A549 (cell line): ENCODE measurements around the gene GPX2. TPM values are rescaled to one million over a fixed set of nuclear protein-coding genes. Genes with fewer than 3 reads are reported as not detected.

ENCODE experiments used
- ATAC-seq, 2 experiments: fragments of 200-7000 bp in 1 of 2; fragments of >200 bp in 1 of 2; cut with Nextera tagmentation in 1 of 2; cut with Tn5 transposase in 1 of 2; 3 replicates each; pipeline versions ENCODE4 v1.8.0 to v1.9.1; 2018 to 2020; ENCODE audit warnings: mild to moderate bottlenecking in 1 of 2, moderate library complexity in 1 of 2
- CTCF ChIA-PET: fragments of 300-600 bp; sonication (Branson Sonifier 250); formaldehyde crosslinking; extraction: SDS; loops from one replicate; lab custom pipeline; 2021; ENCODE audit warnings: antibody characterized with exemption, inconsistent platforms; lab: Yijun Ruan, JAX
- POLR2A ChIA-PET: fragments of 350-600 bp; formaldehyde crosslinking; extraction: SDS; loops from one replicate; lab custom pipeline; 2021; ENCODE audit warnings: antibody characterized with exemption, inconsistent platforms; lab: Yijun Ruan, JAX
- DNase-seq, 2 experiments: peaks; one replicate each; pipeline versions ENCODE4 v3.0.0 to v3.0.0-alpha.2; 2011 to 2016; ENCODE audit warnings: low read depth in 1 of 2, low spot score in 1 of 2
- FAIRE-seq: peaks from 2 replicates; lab custom pipeline; 2011; peaks lifted over from hg19 to GRCh38; lab: Jason Lieb, UNC
- H3K27ac ChIP-seq, 2 experiments: fragments of >200 bp; sonication (Bioruptor Twin); formaldehyde crosslinking; 3 replicates each; pipeline ENCODE4 v1.5.1; 2016 to 2017
- H3K4me1 ChIP-seq: fragments of >200 bp; sonication (Bioruptor Twin); formaldehyde crosslinking; 3 replicates; pipeline ENCODE4 v1.6.1; 2016
- H3K4me2 ChIP-seq: fragments of >200 bp; sonication (Bioruptor Twin); formaldehyde crosslinking; 3 replicates; pipeline ENCODE4 v1.6.1; 2016
- H3K4me3 ChIP-seq: fragments of >200 bp; sonication (Bioruptor Twin); formaldehyde crosslinking; 3 replicates; pipeline ENCODE4 v1.5.1; 2016
- H3K9me3 ChIP-seq: fragments of >200 bp; sonication (Bioruptor Twin); formaldehyde crosslinking; 3 replicates; pipeline ENCODE4 v1.6.1; 2016
- EHMT2 ChIP-seq: fragments of 200-600 bp; sonication (generic); IDR thresholded peaks from 2 replicates; pipeline ENCODE4 v1.6.1; 2016; ENCODE audit warnings: antibody characterized with exemption, low read depth, mild to moderate bottlenecking, moderate library complexity
- ESRRA ChIP-seq: fragments of 150-350 bp; IDR thresholded peaks from 2 replicates; pipeline ENCODE4 v1.6.1; 2014; ENCODE audit warnings: mild to moderate bottlenecking, low read length, borderline replicate concordance
- FOSB ChIP-seq: fragments of 250-450 bp; sonication (Bioruptor Pico); IDR thresholded peaks from 2 replicates; pipeline ENCODE4 v1.5.0; 2020; ENCODE audit warnings: mild to moderate bottlenecking, moderate library complexity
- HOXB13 ChIP-seq: fragments of 250-450 bp; sonication (Bioruptor Pico); IDR thresholded peaks from 2 replicates; pipeline ENCODE4 v1.5.0; 2020; ENCODE audit warnings: low read depth, mild to moderate bottlenecking, moderate library complexity
- JUN ChIP-seq, 2 experiments: fragments of >200 bp; sonication (Bioruptor Twin); formaldehyde crosslinking; IDR thresholded peaks; 2 replicates in 1 of 2; 3 replicates in 1 of 2; pipeline ENCODE4 v1.6.1; 2016 to 2017
- JUNB ChIP-seq: fragments of >200 bp; sonication (Bioruptor Twin); formaldehyde crosslinking; IDR thresholded peaks from 2 replicates; pipeline ENCODE4 v1.6.1; 2016
- MAFK ChIP-seq: fragments of 450-650 bp; IDR thresholded peaks from 2 replicates; pipeline ENCODE4 v1.6.1; 2014; ENCODE audit not compliant: partially characterized antibody
- MAZ ChIP-seq: fragments of 150-350 bp; IDR thresholded peaks from 2 replicates; pipeline ENCODE4 v1.6.1; 2014; ENCODE audit warnings: antibody characterized with exemption, low read depth, low read length, borderline replicate concordance
- MYC ChIP-seq: IDR thresholded peaks from 2 replicates; pipeline ENCODE4 v1.6.1; 2012; ENCODE audit warnings: mild to moderate bottlenecking, inconsistent platforms, low read length, improper control_type of control experiment, borderline replicate concordance
- NR3C1 ChIP-seq: fragments of >200 bp; sonication (Bioruptor Twin); formaldehyde crosslinking; IDR thresholded peaks from 3 replicates; pipeline ENCODE4 v1.6.1; 2017
- POLR2A ChIP-seq: IDR thresholded peaks from 2 replicates; pipeline ENCODE4 v1.6.1; 2012; ENCODE audit warnings: mild to moderate bottlenecking, low read length
- POLR2AphosphoS2 ChIP-seq: conservative IDR thresholded peaks from 2 replicates; pipeline ENCODE4 v1.6.1; 2012; ENCODE audit warnings: low read length, improper control_type of control experiment, inconsistent platforms
- RAD21 ChIP-seq, 2 experiments: fragments of >200 bp in 1 of 2; sonication (Bioruptor Twin) in 1 of 2; formaldehyde crosslinking in 1 of 2; IDR thresholded peaks in 1 of 2; conservative IDR thresholded peaks in 1 of 2; 2 replicates in 1 of 2; 3 replicates in 1 of 2; pipeline ENCODE4 v1.6.1; 2012 to 2018; ENCODE audit warnings: inconsistent platforms in 1 of 2
- RFX5 ChIP-seq: fragments of 450-650 bp; IDR thresholded peaks from 2 replicates; pipeline ENCODE4 v1.7.1; 2014; ENCODE audit warnings: antibody characterized with exemption, mild to moderate bottlenecking, moderate library complexity
- SMC3 ChIP-seq: fragments of >200 bp; sonication (Bioruptor Twin); formaldehyde crosslinking; IDR thresholded peaks from 3 replicates; pipeline ENCODE4 v1.6.1; 2018; ENCODE audit warnings: inconsistent platforms
- SREBF2 ChIP-seq: fragments of 450-650 bp; IDR thresholded peaks from 2 replicates; pipeline ENCODE4 v1.6.1; 2014; ENCODE audit warnings: mild to moderate bottlenecking, moderate library complexity
- TFCP2L1 ChIP-seq: fragments of 250-450 bp; sonication (Bioruptor Pico); IDR thresholded peaks from 2 replicates; pipeline ENCODE4 v1.5.0; 2021; ENCODE audit warnings: mild to moderate bottlenecking
- TP53 ChIP-seq: fragments of 250-450 bp; sonication (Bioruptor Pico); IDR thresholded peaks from 2 replicates; pipeline ENCODE4 v1.5.0; 2021; ENCODE audit warnings: mild to moderate bottlenecking, moderate library complexity
- ZC3H11A ChIP-seq: fragments of 450-650 bp; IDR thresholded peaks from 2 replicates; pipeline ENCODE4 v1.6.1; 2014; ENCODE audit warnings: antibody characterized with exemption, mild to moderate bottlenecking
- ZNF302 ChIP-seq: fragments of 250-450 bp; sonication (Bioruptor Pico); IDR thresholded peaks from 2 replicates; pipeline ENCODE4 v1.9.0; 2021; ENCODE audit warnings: inconsistent platforms, mild to moderate bottlenecking, moderate library complexity
- WGBS: methylation state at CpG from one replicate; pipeline ENCODE4 v1.1.6; 2017; ENCODE audit errors: missing lambda C conversion rate; 5-methylcytosine and 5-hydroxymethylcytosine counted together
- polyA plus RNA-seq, 4 experiments: library from polyadenylated mRNA; depleted of rRNA in 3 of 4; stranded (reverse); fragments of >200 nt; fragmentation: RNase III in 1 of 4; extraction: RNeasy Plus Mini Kit Qiagen cat#74134 plus additional on column Dnase treatment in 1 of 4; gene quantifications; 2 replicates in 3 of 4; 3 replicates in 1 of 4; pipeline ENCODE4 v1.2.3, GENCODE V29; 2011 to 2017
- TF ChIP-seq, protein P1 (sequence below): fragments of >200 bp; sonication (Bioruptor Twin); formaldehyde crosslinking; IDR thresholded peaks from 2 replicates; pipeline ENCODE4 v1.6.1; 2016
- TF ChIP-seq, protein P2 (sequence below): fragments of 250-450 bp; sonication (Bioruptor Pico); IDR thresholded peaks from 2 replicates; pipeline ENCODE4 v1.5.0; 2021; ENCODE audit warnings: mild to moderate bottlenecking, moderate library complexity, borderline replicate concordance
- TF ChIP-seq, protein P3 (sequence below): fragments of 250-450 bp; sonication (Bioruptor Pico); IDR thresholded peaks from 2 replicates; pipeline ENCODE4 v1.5.0; 2020; ENCODE audit warnings: low read depth, mild to moderate bottlenecking, moderate library complexity
- TF ChIP-seq, protein P4 (sequence below): fragments of 150-350 bp; IDR thresholded peaks from 2 replicates; pipeline ENCODE4 v1.6.1; 2014; ENCODE audit warnings: low read depth, mild to moderate bottlenecking, low read length
- TF ChIP-seq, protein P5 (sequence below): fragments of 200-600 bp; sonication (generic); IDR thresholded peaks from 2 replicates; pipeline ENCODE4 v1.6.1; 2016; ENCODE audit warnings: antibody characterized with exemption, mild to moderate bottlenecking, moderate library complexity

GPX2 gene
- polyA plus RNA-seq, 2 of the 4 experiments (the other 2 are of a cell fraction) = 382 to 876 TPM

DNA sequence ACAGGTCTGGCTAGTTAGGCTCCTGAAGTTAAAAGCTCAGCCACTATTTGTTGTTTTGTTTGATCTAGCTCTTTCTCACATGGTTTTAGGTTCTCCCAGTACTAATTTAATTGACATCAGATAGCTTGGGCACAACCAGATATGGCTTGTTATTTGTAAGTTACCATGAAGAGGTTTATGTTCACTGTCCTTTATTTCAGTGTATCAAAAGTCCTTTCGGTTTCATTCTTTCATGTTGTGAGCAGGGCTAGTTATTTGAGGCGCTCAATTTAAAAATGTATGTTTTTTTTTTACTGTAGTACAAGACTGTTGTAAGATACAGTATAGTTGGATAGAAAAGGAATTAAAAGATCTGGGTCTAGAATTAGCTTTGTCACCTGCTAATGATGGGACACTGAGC is 7.0 kb downstream of the GPX2 start:
- no peaks in the 10 kb centered on the region for H3K9me3 ChIP-seq
- DNase-seq (no peak), FAIRE-seq (no peak), ATAC-seq (no peak)
- ChIA-PET POLR2A (interaction anchor here (1.5 kb wide), 1 partner anchor 51 kb away, joined by 4 read pairs; the partner anchor contains the start of gene FNTB), CTCF (interaction anchor here (0.7 to 2.7 kb wide), 6 partner anchors 11 to 591 kb away, joined by 3 to 11 read pairs (median 4); no protein-coding TSS in a partner anchor)
- TF ChIP-seq MYC = no peak
- peaks cover 45% of the 10 kb centered on the region for H3K4me1 ChIP-seq
- no peak overlapping the region for H3K27ac ChIP-seq
- H3K4me2 ChIP-seq = no peak overlapping the region
- 91% methylated on average over 2 of the region's 2 CpGs for WGBS
- H3K4me3 ChIP-seq = no peak overlapping the region

DNA sequence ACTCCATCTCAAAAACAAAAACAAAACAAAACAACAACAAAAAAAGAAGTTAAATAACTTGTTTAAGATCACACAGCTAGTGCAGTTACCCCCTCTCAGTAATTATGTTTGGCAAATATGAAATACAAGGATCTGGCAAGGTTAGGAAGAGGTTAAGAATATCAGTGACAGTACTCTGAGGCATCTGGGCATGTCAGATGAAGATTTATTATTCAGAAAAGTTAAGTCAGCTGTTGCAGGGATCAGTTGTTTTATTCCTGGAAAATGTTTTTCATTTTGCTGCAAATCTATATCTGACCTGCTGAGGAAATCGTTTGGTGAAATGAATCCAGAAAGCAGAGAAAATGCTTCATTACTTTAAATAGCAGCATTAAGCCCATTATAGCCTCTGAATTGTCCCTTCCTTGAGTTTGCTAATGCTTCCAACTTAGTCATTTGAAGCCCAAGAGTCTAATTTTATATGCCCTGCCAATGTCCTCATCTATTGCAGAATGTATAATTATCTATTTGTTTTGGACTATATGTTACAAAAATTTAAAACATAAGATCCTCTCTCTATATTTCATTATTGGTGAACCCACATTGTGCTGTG is 8.1 kb downstream of the GPX2 start:
- no peak overlapping the region for H3K4me3 ChIP-seq
- TF ChIP-seq SMC3 (no peak), FOSB (CRISPR knock-in tag) (no peak), NR3C1 (no peak), TFCP2L1 (CRISPR knock-in tag) (no peak), MAFK (no peak), ESRRA (no peak), JUN (IDR thresholded peaks at IDR 0.05) (no peak), MAZ (no peak), RAD21 (conservative IDR thresholded peaks at IDR 0.05 in 1 of 2, IDR thresholded peaks at IDR 0.05 in 1 of 2) (no peak), EHMT2 (no peak), POLR2AphosphoS2 (no peak), HOXB13 (CRISPR knock-in tag) (no peak)
- TF ChIP-seq, protein P1, sequence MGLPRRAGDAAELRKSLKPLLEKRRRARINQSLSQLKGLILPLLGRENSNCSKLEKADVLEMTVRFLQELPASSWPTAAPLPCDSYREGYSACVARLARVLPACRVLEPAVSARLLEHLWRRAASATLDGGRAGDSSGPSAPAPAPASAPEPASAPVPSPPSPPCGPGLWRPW = no peak
- no peaks in the 10 kb centered on the region for H3K9me3 ChIP-seq
- POLR2A ChIA-PET = interaction anchor here (1.2 kb wide), 1 partner anchor 20 kb away, joined by 4 read pairs; no protein-coding TSS in a partner anchor
- FAIRE-seq = no peak
- H3K4me1 ChIP-seq = peaks cover 34% of the 10 kb centered on the region
- no peak overlapping the region for H3K27ac ChIP-seq
- DNase-seq = no peak
- ATAC-seq = no peak
- H3K4me2 ChIP-seq = no peak overlapping the region
- CTCF ChIA-PET = interaction anchor here (0.8 kb wide), 1 partner anchor 46 kb away, joined by 3 read pairs; no protein-coding TSS in a partner anchor
- 71% methylated on average over 1 of the region's 1 CpG for WGBS

DNA sequence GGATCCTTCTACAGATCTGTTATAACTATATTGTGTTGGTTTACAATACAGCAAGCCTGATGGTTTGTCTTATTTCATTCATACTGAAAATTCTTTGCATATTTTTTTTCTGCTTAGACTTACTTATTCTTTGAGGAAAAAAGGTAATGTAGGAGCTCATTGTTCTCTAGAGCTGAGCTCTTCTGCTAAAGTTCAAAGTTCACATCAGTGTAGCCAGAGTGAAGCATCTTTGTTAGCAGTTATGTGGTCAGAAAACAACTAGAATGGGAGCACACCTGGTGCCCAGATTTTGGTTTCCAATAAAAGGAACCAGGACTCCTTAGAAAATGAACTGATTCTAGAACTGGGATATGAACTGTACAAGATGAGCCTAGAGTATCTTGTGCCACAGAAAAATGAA is 10.3 kb downstream of the GPX2 start:
- ChIA-PET POLR2A (interaction anchor here (1.0 kb wide), 1 partner anchor 18 kb away, joined by 3 read pairs; the partner anchor contains the start of gene CHURC1), CTCF (interaction anchor here (0.7 kb wide), 1 partner anchor 184 kb away, joined by 5 read pairs; no protein-coding TSS in a partner anchor)
- Histone ChIP-seq H3K27ac (no peak overlapping the region), H3K4me1 (peaks cover 12% of the 10 kb centered on the region), H3K9me3 (no peaks in the 10 kb centered on the region), H3K4me3 (no peak overlapping the region), H3K4me2 (no peak overlapping the region)
- FAIRE-seq = no peak
- DNase-seq = no peak
- no peak for ATAC-seq
- no peak for TF ChIP-seq TP53 (CRISPR knock-in tag)
- TF ChIP-seq, protein P1 = no peak
- TF ChIP-seq, protein P2, sequence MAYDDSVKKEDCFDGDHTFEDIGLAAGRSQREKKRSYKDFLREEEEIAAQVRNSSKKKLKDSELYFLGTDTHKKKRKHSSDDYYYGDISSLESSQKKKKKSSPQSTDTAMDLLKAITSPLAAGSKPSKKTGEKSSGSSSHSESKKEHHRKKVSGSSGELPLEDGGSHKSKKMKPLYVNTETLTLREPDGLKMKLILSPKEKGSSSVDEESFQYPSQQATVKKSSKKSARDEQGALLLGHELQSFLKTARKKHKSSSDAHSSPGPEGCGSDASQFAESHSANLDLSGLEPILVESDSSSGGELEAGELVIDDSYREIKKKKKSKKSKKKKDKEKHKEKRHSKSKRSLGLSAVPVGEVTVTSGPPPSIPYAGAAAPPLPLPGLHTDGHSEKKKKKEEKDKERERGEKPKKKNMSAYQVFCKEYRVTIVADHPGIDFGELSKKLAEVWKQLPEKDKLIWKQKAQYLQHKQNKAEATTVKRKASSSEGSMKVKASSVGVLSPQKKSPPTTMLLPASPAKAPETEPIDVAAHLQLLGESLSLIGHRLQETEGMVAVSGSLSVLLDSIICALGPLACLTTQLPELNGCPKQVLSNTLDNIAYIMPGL (CRISPR knock-in tag) = no peak
- TF ChIP-seq, protein P3, sequence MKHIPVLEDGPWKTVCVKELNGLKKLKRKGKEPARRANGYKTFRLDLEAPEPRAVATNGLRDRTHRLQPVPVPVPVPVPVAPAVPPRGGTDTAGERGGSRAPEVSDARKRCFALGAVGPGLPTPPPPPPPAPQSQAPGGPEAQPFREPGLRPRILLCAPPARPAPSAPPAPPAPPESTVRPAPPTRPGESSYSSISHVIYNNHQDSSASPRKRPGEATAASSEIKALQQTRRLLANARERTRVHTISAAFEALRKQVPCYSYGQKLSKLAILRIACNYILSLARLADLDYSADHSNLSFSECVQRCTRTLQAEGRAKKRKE (CRISPR knock-in tag) = no peak
- TF ChIP-seq JUNB = no peak
- no peak for TF ChIP-seq RFX5
- TF ChIP-seq EHMT2 = no peak
- TF ChIP-seq ZC3H11A = no peak
- no peak for TF ChIP-seq ZNF302
- TF ChIP-seq, protein P4, sequence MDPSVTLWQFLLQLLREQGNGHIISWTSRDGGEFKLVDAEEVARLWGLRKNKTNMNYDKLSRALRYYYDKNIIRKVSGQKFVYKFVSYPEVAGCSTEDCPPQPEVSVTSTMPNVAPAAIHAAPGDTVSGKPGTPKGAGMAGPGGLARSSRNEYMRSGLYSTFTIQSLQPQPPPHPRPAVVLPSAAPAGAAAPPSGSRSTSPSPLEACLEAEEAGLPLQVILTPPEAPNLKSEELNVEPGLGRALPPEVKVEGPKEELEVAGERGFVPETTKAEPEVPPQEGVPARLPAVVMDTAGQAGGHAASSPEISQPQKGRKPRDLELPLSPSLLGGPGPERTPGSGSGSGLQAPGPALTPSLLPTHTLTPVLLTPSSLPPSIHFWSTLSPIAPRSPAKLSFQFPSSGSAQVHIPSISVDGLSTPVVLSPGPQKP = no peak
- TF ChIP-seq, protein P5, sequence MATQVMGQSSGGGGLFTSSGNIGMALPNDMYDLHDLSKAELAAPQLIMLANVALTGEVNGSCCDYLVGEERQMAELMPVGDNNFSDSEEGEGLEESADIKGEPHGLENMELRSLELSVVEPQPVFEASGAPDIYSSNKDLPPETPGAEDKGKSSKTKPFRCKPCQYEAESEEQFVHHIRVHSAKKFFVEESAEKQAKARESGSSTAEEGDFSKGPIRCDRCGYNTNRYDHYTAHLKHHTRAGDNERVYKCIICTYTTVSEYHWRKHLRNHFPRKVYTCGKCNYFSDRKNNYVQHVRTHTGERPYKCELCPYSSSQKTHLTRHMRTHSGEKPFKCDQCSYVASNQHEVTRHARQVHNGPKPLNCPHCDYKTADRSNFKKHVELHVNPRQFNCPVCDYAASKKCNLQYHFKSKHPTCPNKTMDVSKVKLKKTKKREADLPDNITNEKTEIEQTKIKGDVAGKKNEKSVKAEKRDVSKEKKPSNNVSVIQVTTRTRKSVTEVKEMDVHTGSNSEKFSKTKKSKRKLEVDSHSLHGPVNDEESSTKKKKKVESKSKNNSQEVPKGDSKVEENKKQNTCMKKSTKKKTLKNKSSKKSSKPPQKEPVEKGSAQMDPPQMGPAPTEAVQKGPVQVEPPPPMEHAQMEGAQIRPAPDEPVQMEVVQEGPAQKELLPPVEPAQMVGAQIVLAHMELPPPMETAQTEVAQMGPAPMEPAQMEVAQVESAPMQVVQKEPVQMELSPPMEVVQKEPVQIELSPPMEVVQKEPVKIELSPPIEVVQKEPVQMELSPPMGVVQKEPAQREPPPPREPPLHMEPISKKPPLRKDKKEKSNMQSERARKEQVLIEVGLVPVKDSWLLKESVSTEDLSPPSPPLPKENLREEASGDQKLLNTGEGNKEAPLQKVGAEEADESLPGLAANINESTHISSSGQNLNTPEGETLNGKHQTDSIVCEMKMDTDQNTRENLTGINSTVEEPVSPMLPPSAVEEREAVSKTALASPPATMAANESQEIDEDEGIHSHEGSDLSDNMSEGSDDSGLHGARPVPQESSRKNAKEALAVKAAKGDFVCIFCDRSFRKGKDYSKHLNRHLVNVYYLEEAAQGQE = no peak
- no peak for TF ChIP-seq SREBF2
- no peak for TF ChIP-seq POLR2A
